HG02588 (cell line): ENCODE results near the gene SLC35A4.
"Not testable (repeated sequence)": the region's sequence is repeated elsewhere in the genome, so short reads cannot be mapped to it uniquely, and the experiment has no call there.

Experiments
- ATAC-seq: cut with Tn5 transposase; IDR thresholded peaks from one replicate; pipeline ENCODE4 v1.9.1; 2021; ENCODE audit warnings: mild to moderate bottlenecking, moderate library complexity; ENCODE audit not compliant: unreplicated experiment

Gene SLC35A4

GRCh38 chr5:140579188-140579747 lies 14.6 kb downstream of the SLC35A4 start:
- not testable (repeated sequence) for ATAC-seq

DNA sequence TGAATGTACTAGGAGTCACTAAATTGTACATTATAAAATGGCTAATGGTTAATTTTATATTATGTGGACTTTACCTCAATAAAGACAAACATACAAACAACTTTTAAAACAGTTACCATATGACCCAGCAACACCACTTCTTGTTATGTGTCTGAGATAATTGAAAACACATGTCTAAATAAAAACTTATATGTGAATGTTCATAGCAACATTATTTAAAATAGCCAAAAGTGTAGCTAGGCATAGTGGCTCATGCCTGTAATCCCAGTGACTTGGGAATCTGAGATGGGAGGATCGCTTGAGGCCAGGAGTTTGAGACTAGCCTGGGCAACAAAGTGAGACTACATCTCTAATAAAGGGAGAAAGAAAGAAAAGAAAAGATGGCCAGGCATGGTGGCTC lies 22.9 kb downstream of the SLC35A4 start:
- no peak for ATAC-seq

GRCh38 chr5:140588311-140589070 lies 23.9 kb downstream of the SLC35A4 start:
- ATAC-seq, result no peak

DNA sequence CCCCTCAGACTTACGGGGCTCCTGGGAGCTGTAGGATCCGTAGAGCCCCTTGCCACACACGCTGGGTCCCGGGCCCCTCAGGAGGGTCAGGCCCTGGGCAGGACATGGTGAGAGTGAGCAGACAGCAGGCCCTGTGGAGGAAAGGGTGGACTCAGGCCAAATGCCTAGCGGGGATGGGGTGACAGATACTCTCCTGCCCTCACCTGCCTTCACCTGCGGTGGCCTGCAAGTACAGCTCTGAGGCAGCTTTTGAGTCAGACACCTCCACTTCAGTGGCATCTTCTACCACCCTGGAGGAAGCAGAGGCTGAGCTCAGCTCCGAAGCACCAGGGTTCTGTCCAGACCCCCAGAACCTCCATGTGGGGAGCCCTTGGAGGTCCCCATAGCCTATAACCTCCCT lies 26.2 kb downstream of the SLC35A4 start:
- ATAC-seq, result no peak

DNA sequence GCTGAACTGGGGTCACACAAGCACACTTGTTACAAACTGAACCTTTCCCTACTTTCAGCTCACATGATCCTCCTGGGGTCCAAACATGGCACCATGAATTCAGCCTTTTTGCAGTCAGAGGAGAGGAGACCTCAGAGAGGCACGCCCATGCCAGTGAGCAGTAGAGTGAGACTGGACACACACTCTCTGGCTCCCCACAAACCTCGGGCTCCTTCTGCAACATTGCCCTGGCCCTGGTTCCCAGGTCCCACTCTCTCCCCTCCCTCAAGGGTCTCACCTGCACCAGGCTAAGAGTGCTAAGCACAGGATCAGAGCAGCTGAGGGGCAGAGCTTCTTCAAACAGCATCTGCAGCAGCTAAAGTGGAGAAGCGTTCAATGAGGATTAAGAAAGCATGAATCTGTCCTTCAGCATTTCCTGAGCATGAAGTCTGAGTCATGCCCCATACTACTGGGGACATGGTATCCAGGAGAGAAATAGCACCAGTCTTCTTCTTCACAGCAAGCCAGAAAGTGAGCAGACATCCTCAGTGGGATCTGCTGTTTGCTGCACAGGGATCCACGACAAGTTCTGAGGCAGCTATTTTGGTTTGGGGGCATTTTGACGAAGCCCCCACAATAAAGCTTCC lies 27.2 kb downstream of the SLC35A4 start:
- ATAC-seq, result no peak

- not testable (repeated sequence) for ATAC-seq
Observed at GRCh38 chr5:140593070-140593469, 28.4 kb downstream of the SLC35A4 start.

GRCh38 chr5:140594169-140594568 lies 29.5 kb downstream of the SLC35A4 start:
- ATAC-seq, result no peak

GRCh38 chr5:140595538-140596300 lies 31.1 kb downstream of the SLC35A4 start:
- no peak for ATAC-seq

DNA sequence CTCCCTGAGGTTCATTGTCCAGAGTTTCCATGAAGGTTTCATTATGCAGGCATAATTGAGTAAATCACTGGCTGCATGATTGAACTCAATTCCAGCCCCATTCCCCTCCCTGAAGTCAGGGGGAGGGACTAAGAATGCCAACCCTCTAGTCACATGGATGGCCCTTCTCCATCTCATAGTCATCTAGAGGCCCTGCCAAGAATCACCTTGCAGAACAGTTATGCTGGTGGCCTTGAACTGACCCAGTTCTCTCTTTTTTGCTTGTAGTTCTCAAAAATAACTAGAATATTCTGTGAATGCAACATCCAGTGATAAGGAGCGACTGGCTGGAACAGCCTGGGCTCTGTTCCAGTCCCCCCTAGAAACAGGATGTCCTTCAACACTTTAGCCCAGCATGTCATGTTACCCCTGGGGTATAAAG lies 31.7 kb downstream of the SLC35A4 start:
- no peak for ATAC-seq

GRCh38 chr5:140598836-140599235 lies 34.2 kb downstream of the SLC35A4 start:
- ATAC-seq, result no peak

DNA sequence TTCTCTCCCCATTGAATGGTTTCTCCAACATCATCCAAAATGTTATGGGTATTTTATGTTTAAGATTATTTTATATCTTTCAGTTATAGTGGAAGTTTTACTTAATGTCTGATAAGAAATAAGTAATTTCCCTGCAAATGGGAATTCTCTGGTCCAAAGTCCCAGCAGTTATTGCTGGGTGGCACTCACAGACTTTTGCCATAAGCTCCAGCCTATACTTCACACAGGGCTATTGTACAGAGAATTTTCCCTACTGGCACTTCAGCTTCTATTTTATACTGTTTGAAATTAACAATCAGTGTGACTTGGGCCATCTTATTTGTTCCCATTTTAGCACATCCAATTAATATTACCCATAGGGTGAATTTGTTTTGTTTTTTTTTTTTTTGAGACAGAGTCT lies 35.5 kb downstream of the SLC35A4 start:
- no peak for ATAC-seq

GRCh38 chr5:140602147-140602546 lies 37.5 kb downstream of the SLC35A4 start:
- no peak for ATAC-seq

DNA sequence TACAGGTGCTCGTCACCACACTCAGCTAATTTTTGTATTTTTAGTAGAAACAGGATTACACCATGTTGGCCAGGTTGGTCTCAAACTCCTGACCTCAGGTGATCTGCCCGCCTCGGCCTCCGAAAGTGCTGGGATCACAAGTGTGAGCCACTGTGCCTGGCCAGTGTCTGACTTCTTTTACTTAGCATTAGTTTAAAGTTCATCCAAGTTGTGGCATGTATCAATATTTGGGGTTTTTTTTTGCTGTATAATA lies 38.7 kb downstream of the SLC35A4 start:
- not testable (repeated sequence) for ATAC-seq

DNA sequence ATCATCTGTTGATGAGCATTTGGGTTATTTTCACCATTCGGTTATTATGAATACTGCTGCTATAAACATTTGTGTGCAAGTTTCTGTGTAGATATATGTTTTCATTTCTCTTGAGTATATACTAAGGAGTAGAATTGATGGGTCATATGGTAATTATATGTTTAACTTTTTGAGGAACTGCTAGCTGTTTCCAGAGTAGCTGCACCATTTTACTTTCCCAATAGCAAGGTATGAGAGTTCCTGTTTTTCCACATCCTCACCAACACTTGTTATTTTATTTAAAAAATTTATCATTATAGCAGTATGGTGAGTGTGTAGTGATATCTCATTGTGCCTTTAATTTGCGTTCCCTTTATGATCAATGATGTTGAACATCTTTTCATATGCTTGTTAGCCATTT lies 39.1 kb downstream of the SLC35A4 start:
- ATAC-seq, result no peak

GRCh38 chr5:140605879-140606278 lies 41.3 kb downstream of the SLC35A4 start:
- no peak for ATAC-seq

- no peak for ATAC-seq
Observed at GRCh38 chr5:140607031-140607430, 42.4 kb downstream of the SLC35A4 start.

DNA sequence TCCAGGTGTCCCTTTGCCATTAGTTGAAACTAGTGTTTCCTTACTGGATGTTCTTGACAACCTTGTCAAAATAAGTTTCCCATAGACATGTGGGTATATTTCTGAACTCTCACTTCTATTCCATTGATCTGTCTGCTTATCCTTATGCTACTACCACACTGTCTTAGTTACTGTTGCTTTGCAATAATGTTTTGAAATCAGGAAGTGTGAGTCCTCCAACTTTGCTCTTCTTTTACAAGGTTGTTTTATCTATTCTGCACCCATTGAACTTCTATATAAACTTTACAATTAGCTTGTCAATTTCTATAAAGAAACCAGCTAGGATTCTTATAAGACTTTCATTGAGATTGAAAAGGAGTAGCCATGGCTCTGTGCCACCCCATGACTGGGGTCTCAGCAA lies 44.1 kb downstream of the SLC35A4 start:
- no peak for ATAC-seq

DNA sequence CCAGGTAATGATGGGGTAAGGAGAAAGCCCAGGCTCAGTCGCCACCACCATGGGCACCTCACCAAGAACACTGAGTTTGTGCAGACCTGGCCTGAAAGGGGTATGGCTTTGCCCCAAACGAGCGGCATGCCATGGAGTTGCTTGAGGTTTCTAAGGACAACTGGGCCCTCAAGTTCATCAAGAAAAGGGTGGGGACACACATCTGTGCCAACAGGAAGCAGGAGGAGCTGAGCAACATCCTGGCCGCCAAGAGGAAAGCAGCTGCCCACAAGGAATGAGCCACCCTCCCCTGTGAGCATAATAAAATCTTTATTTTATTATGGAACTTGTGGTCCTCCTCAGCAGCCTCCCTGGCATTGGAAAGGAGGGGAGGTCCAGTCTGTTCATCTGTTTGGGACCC lies 44.5 kb downstream of the SLC35A4 start:
- no peak for ATAC-seq

GRCh38 chr5:140611020-140611521 lies 46.4 kb downstream of the SLC35A4 start:
- no peak for ATAC-seq
